ENCODE data around the gene PDGFD. TPM values are rescaled to one million over a fixed set of nuclear protein-coding genes. Genes with fewer than 3 reads are reported as not detected.
A peak's percentile ranks its signal among the peaks of the same experiment; 100 is the strongest.

The PDGFD gene
- total RNA-seq, 2 donors from 2014 or later, result not detected

DNA sequence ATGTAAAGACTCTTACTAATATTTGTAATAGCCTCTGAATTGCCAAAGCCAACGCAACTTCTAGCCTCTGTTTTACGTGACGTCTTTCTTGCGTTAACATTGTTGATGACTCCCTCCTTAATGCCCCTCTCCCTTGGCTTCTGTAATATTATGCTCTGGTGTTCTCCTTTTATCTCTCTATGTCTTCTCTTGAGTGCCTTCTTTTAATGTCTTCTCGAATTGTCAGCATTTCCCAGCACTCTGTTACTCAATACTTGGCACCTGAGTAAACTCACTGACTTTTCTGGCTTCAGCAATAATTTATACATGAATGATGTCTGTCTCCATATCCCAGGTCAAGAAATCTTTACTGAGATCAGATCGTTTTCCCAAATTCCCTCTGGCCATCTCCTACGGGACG is 196.0 kb downstream of the PDGFD start:
- no peak overlapping the region for H3K27ac Mint-ChIP-seq
- no peaks in the 10 kb centered on the region for H3K9me3 Mint-ChIP-seq
- no peak for ATAC-seq (replicated peaks)
- H3K27me3 Mint-ChIP-seq, result no peaks in the 10 kb centered on the region
- no peaks in the 10 kb centered on the region for H3K36me3 Mint-ChIP-seq (ENCODE audit: low read depth)
- H3K4me3 Mint-ChIP-seq, result no peak overlapping the region
- H3K4me1 Mint-ChIP-seq, result no peaks in the 10 kb centered on the region

DNA sequence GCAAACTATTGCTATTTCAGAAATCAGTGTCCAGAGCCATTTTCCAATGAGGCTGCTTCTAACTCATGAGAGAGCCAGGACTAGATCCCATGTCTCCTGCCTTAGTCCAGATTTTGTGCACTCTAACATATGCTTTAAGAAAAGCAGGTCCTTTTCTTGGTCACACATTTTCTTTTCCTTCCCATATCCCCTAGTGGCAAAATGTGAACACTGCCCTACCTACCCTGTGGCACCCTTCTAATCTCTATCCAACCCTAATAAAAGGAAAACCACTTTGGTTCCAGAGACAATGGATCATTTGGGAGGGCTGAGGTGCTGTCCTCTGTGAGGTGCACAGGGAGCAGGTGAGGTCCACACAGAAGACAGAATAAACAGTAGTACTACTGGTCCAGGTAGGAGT is 199.6 kb downstream of the PDGFD start:
- Mint-ChIP-seq H3K4me1 (no peaks in the 10 kb centered on the region), H3K4me3 (no peak overlapping the region), H3K27ac (no peak overlapping the region), H3K36me3 (ENCODE audit: low read depth) (no peaks in the 10 kb centered on the region), H3K27me3 (no peaks in the 10 kb centered on the region), H3K9me3 (no peaks in the 10 kb centered on the region)
- ATAC-seq (replicated peaks), result no peak

DNA sequence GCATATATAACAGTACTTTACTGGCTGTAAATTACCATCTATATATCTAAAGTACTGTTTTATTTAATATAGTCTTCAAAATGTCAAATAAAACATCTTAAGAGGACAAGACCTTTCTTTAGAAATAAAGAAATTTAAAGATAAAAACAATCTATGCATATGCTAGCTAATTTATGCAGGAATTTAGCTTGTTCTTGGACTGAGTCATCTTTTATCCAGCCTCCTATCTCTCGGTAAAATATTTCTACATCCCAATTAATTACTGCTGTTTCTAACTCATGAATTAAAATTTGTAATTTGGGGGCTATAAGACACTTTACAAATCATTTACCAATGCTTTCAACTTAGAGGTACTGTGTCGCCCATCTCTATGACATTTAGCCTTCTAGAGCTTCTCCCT is 200.3 kb downstream of the PDGFD start:
- Mint-ChIP-seq H3K9me3 (no peaks in the 10 kb centered on the region), H3K27me3 (no peaks in the 10 kb centered on the region), H3K27ac (no peak overlapping the region), H3K4me3 (no peak overlapping the region), H3K4me1 (no peaks in the 10 kb centered on the region), H3K36me3 (ENCODE audit: low read depth) (no peaks in the 10 kb centered on the region)
- ATAC-seq (replicated peaks), result no peak

DNA sequence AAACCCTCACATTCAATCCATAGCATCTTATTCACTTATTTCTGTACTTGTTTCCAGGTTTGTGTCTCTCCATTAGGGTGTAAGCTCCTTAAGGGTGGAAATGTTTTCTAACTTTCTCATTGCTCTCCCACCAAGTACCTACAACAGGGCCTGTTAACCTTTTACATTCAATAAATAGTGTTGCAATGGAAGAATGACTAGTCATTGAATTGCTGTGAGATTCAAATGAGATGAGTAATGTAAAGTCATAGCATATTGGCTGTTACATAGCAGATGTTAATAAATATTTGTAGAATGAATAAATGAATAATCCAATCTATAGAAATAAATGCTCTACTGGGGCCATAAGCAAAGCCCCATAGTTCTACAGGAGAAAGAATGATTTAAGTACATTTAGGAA is 202.9 kb downstream of the PDGFD start:
- Mint-ChIP-seq H3K27me3 (no peaks in the 10 kb centered on the region), H3K27ac (no peak overlapping the region), H3K4me3 (no peak overlapping the region), H3K9me3 (no peaks in the 10 kb centered on the region), H3K4me1 (no peaks in the 10 kb centered on the region), H3K36me3 (ENCODE audit: low read depth) (no peaks in the 10 kb centered on the region)
- no peak for ATAC-seq (replicated peaks)

DNA sequence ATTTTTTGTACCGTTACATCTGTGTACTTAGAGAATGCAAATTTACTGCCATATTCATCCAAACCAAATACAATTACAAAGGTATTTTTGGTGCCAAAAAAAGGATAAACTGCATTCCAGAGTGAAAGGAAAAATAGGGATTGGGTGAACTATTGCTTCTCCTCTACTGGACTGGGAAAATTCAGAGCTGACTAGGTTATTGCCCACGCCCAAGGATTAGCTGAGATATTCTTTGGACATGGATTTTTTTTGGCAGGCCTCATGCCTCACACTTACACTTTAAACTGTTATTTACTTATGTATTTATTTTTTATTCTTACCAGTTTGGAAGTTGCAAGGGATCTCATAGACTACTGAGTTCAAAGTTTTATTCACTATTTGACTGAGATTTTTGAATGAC is 203.8 kb downstream of the PDGFD start:
- no peak overlapping the region for H3K4me3 Mint-ChIP-seq
- no peaks in the 10 kb centered on the region for H3K9me3 Mint-ChIP-seq
- H3K27me3 Mint-ChIP-seq, result no peaks in the 10 kb centered on the region
- H3K4me1 Mint-ChIP-seq, result no peaks in the 10 kb centered on the region
- ATAC-seq (replicated peaks), result no peak
- H3K27ac Mint-ChIP-seq, result no peak overlapping the region
- no peaks in the 10 kb centered on the region for H3K36me3 Mint-ChIP-seq (ENCODE audit: low read depth)

DNA sequence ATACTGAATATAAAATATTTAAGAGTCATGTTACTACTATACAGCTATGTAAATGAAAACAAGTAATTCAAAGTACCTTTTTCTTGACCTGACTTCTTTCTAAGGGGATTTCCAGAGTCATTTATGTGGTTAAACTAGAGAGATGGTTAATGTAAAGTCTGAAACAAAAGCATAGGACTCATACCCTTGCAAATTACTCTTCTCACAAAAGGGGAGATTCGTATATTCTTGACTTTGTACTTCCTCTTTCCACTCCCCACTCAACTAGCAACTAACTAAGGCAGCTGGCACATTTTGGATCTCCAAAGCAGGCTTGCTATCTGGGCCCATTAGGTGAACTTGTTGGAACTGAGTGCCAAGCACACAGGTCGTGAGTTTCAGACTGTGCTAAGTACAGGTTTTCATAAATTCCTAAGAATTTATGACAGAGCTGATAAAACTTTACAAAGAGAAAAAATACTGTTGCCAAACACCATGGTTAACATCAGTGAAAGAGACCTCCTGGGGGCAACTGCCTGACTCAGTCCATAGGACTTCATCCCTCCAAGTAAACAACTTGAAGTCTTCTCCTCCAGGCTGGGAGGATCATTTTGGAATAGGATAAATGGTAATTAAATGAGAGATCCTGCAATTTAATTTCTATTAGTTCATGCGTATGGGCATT is 204.5 kb downstream of the PDGFD start:
- no peaks in the 10 kb centered on the region for H3K9me3 Mint-ChIP-seq
- ATAC-seq (replicated peaks), result peak; percentile 43
- H3K27me3 Mint-ChIP-seq, result no peaks in the 10 kb centered on the region
- H3K36me3 Mint-ChIP-seq (ENCODE audit: low read depth), result no peaks in the 10 kb centered on the region
- H3K27ac Mint-ChIP-seq, result no peak overlapping the region
- no peaks in the 10 kb centered on the region for H3K4me1 Mint-ChIP-seq
- H3K4me3 Mint-ChIP-seq, result no peak overlapping the region

DNA sequence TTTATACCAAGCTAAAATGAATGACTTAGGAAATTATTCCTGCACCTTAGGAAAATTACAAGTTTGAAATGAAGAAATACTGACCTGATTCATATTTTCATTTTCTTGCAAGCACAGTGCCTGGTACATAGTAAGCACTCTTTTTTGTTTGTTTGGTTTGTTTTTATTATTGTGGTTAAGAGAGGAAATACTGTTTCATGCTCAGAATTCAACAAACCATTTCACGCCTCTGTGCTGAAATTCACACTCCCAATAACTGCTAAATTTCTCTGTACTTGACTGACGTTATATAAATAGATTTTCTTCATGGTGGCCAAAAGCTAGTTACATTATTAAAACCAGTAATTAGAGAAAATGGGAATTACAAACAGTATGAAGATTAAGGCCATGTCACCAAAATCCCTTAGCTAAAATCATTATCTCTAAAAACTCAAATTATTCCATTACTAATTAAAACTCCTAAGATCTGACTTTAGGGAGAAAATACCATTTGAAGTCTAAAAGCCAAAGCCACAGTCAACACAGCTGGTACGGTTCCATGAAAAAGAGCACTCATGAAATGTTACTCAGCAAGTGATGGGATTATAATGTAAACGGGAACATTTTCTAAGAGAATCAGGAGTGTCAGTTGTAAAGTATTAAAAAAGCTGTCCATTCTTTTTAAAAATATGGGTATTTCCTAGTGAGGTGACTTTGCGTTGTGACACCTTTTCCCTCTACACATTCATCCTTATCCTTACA is 205.3 kb downstream of the PDGFD start:
- Mint-ChIP-seq H3K4me3 (no peak overlapping the region), H3K27me3 (no peaks in the 10 kb centered on the region), H3K36me3 (ENCODE audit: low read depth) (no peaks in the 10 kb centered on the region), H3K27ac (no peak overlapping the region), H3K9me3 (no peaks in the 10 kb centered on the region), H3K4me1 (no peaks in the 10 kb centered on the region)
- no peak for ATAC-seq (replicated peaks)

DNA sequence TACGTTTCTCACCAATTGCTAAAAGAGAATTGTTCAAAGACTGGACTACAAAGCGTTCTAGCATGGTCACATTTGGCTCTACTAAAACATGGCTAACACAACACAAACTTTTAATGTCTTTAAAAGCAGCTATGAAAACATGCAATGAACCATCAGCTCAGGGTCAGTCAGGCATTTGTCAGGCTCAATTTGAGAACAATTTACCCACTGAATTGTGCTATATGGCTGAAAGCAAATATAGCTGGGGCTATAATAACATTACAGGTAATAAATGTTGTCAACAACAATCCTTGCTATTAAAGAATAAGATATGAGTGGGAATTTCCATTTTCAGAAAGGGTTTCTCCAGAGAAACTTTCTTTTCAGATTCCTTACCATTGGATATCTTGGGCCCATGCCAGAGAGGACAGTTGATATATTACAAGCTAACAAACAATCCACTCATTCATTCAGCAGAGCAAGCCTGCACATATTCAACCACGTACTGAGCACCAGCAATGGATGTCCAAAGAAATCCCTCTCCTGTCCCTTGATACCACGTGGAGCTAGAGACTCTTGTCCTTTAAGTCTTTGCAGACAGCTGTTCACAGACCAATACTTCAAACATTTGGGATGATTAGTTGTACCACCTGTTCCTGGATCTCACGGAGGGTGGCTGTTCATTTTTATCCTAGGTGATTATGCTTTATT is 210.0 kb downstream of the PDGFD start:
- no peaks in the 10 kb centered on the region for H3K4me1 Mint-ChIP-seq
- H3K4me3 Mint-ChIP-seq, result no peak overlapping the region
- no peaks in the 10 kb centered on the region for H3K27me3 Mint-ChIP-seq
- no peaks in the 10 kb centered on the region for H3K36me3 Mint-ChIP-seq (ENCODE audit: low read depth)
- no peak for ATAC-seq (replicated peaks)
- H3K27ac Mint-ChIP-seq, result no peak overlapping the region
- no peaks in the 10 kb centered on the region for H3K9me3 Mint-ChIP-seq

DNA sequence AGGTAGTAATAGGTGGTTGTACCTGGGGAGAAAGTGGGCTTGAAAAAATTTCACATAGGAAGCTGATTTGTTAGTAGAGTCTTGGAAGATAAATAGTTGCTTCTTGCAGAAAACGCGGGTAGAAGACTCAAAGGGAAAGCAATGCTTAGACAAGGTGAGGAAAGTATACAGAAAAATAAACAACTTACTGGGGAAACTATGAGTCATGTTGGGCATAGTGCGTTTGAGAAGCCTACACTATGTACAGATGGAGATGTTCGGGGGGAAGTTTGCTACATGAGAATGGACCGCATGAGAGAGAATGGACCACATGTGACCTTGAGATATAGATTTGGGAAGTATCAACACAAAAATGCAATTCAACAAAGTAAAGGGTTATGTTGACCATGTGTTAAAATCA is 214.2 kb downstream of the PDGFD start:
- Mint-ChIP-seq H3K4me1 (no peaks in the 10 kb centered on the region), H3K27me3 (no peaks in the 10 kb centered on the region), H3K4me3 (no peak overlapping the region), H3K9me3 (no peaks in the 10 kb centered on the region), H3K36me3 (ENCODE audit: low read depth) (no peaks in the 10 kb centered on the region), H3K27ac (no peak overlapping the region)
- no peak for ATAC-seq (replicated peaks)

DNA sequence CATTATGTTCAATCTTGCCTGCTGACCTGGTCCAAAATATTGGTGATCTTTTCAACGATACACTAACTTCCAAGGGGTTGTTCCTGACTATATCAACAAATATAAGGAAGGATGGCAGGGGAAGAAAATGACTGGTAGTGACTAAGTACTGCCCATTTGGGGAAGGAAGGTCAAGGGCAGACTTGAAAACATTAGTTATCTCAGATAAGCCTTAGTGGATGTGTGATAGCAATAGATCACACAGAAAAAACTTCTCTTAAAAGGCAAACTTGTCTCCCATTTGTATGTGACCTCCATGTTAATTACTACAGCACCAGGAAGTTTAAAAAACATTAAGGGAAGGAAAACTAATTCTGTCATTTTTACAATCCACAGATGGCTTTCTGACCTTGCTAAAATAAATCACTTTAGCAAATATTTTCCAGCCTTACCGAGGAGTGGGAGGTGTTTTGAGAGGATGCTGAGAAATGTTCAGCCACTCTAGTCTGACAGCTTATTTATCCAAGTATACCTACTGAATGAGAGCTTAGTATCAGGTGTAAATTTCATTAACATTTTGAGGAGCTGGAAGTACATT is 215.7 kb downstream of the PDGFD start:
- H3K9me3 Mint-ChIP-seq, result no peaks in the 10 kb centered on the region
- no peaks in the 10 kb centered on the region for H3K27me3 Mint-ChIP-seq
- no peak overlapping the region for H3K27ac Mint-ChIP-seq
- H3K4me3 Mint-ChIP-seq, result no peak overlapping the region
- no peak for ATAC-seq (replicated peaks)
- no peaks in the 10 kb centered on the region for H3K36me3 Mint-ChIP-seq (ENCODE audit: low read depth)
- H3K4me1 Mint-ChIP-seq, result no peaks in the 10 kb centered on the region

DNA sequence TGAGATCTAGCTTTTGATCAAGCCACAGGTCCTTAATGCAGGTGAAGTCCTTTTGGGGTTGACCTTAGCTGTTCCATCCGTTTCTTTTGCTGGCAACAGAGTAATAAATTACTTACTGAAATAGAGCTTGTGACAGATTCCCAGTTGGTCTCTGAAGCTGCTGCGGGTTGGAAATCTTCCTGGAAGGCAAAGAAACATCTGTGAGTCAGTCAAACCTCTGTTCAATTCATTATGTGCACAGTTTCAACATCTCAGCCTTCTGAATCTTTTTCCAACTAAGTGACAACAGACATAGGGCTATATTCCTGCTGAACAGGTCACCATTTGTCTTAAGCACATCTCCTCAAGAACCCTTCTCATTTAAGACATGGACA is 216.4 kb downstream of the PDGFD start:
- ATAC-seq (replicated peaks), result no peak
- no peaks in the 10 kb centered on the region for H3K36me3 Mint-ChIP-seq (ENCODE audit: low read depth)
- no peaks in the 10 kb centered on the region for H3K9me3 Mint-ChIP-seq
- no peak overlapping the region for H3K27ac Mint-ChIP-seq
- no peaks in the 10 kb centered on the region for H3K27me3 Mint-ChIP-seq
- no peaks in the 10 kb centered on the region for H3K4me1 Mint-ChIP-seq
- H3K4me3 Mint-ChIP-seq, result no peak overlapping the region

DNA sequence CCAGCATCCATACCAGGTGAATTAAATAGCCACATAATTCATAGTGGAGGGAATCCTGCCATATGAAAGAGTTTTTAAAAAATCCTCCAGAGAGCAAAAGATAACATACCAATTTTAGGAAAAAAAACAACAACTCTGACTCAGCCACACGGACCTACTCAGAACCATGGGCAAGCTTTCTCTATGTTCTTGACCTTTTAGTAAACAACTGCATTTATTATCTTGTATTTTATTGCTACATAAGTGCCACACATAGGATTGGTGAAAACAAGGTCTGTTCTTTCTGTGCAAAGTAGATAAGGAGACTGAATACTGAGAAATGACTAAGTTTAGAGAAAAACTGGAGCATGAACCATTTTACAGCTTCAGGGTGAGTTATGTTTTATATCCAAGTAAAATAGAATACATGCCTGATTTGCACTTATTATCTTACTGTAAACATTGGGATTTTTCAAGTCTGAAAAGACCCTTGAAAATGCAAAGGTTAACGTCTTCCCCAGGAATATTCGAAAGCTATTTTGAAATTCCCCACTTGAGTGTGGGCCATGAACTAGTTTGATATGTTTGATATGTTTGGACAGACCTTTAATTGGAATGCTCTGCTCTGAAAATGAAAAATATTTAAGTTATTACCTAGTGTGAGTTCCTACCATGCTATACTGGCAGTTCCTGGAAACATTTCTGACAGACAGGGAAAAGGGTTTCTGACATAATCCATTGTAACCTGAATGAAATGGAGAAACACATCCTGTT is 217.0 kb downstream of the PDGFD start:
- H3K36me3 Mint-ChIP-seq (ENCODE audit: low read depth), result no peaks in the 10 kb centered on the region
- H3K4me3 Mint-ChIP-seq, result no peak overlapping the region

DNA sequence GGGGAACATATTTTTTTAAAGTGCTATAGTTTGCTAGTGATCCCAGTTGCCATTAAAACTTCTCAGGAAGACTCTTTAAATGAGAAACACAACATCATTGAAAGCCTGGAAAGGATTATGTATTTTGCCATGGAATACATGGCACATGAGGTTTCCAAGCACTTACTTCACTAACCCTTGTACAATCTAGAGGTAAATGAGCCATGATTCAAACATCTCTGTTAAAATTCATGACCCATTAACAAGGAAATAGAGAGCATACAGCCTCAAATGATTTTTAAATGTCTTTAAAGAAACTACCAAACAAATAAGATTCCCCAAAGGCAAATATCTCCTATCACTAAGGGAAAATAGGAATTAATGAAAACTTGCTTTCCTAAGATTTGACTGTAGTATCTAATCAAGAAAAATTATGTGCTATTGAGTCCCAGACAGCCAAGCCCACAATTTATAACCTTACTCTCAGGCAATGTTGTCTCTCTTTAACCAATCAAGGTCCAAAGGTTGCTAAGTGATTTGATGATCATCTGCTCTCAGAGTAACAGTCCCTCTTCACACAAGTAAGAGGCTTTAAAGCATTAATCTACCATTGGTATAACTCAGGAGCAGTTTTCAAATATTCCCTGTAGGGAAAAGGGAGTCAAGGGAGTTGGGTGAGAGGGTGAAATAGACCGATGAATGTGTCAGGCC is 219.6 kb downstream of the PDGFD start:
- H3K4me3 Mint-ChIP-seq, result no peak overlapping the region
- no peak overlapping the region for H3K27ac Mint-ChIP-seq
- no peaks in the 10 kb centered on the region for H3K4me1 Mint-ChIP-seq
- no peaks in the 10 kb centered on the region for H3K36me3 Mint-ChIP-seq (ENCODE audit: low read depth)
- ATAC-seq (replicated peaks), result no peak
- no peaks in the 10 kb centered on the region for H3K27me3 Mint-ChIP-seq
- H3K9me3 Mint-ChIP-seq, result no peaks in the 10 kb centered on the region

More for the DNA sequence above, 217.0 kb downstream of the PDGFD start:
- Mint-ChIP-seq H3K27me3 (no peaks in the 10 kb centered on the region), H3K27ac (no peak overlapping the region), H3K9me3 (no peaks in the 10 kb centered on the region), H3K4me1 (no peaks in the 10 kb centered on the region)
- ATAC-seq (replicated peaks), result no peak

DNA sequence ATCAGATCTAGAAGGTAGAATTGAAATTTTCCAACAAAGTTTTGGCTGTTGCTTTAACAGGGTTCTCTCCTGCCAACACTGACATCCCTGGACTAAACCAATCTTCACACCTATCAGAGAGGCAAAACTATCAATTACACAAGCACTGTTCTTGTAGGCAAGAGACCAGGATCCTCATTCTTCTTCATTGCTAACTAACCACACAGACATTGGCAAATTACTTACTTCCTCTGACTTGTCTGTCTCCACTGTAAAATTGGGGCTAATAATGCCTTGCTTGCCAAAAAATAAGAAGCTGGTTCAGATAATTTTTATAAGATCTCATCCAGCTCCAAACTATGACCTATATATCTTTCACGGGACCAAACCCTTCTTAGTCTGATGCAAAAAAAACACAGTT is 221.3 kb downstream of the PDGFD start:
- no peaks in the 10 kb centered on the region for H3K4me1 Mint-ChIP-seq
- no peaks in the 10 kb centered on the region for H3K36me3 Mint-ChIP-seq (ENCODE audit: low read depth)
- no peak for ATAC-seq (replicated peaks)
- no peak overlapping the region for H3K27ac Mint-ChIP-seq
- H3K27me3 Mint-ChIP-seq, result no peaks in the 10 kb centered on the region
- no peak overlapping the region for H3K4me3 Mint-ChIP-seq
- H3K9me3 Mint-ChIP-seq, result no peaks in the 10 kb centered on the region

All from activated T-helper 17 cell treated with anti-CD3 and anti-CD28 coated beads, Interleukin-2, amount 50 U/mL, for 72 hours (primary cell).